GM18873 (cell line): ENCODE data around the gene CASK.

Experiments
- ATAC-seq: cut with Tn5 transposase; IDR thresholded peaks from one replicate; pipeline ENCODE4 v1.9.1; 2021; ENCODE audit warnings: mild to moderate bottlenecking, moderate library complexity, moderate number of reproducible peaks; ENCODE audit not compliant: unreplicated experiment, low FRiP score

The CASK gene

DNA sequence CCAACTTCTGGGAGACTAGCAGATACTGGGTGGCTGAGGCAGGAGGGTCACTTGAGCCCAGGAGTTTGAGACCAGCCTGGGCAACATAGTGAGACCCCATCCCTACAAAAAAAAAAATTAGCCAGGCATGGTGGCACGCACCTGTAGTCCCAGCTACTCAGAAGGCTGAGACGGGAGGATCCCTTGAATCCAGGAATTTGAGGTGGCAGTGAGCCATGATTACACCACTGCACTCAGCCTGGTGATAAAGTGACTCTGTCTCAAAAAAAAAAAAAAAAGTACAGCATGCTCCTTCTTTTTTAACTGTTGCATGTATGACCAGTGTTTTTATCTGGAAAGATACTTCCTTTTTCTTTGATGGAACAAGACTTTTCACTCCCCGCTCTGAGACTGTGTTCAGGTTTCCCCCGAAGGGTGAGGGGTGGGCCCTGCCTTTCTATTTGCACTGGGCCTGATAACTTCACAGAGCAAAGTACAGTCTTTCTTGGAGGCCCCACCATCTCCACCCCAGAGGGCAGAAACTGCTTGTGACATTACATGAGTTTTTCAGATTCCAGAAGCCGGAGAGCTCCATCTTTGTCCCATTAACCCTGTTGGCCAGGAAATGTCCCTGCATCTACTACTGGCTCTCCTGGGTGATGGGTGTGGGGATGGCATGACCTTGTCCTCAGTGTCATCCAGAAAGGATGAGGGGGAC is 441.1 kb downstream of the CASK start:
- ATAC-seq, result no peak

DNA sequence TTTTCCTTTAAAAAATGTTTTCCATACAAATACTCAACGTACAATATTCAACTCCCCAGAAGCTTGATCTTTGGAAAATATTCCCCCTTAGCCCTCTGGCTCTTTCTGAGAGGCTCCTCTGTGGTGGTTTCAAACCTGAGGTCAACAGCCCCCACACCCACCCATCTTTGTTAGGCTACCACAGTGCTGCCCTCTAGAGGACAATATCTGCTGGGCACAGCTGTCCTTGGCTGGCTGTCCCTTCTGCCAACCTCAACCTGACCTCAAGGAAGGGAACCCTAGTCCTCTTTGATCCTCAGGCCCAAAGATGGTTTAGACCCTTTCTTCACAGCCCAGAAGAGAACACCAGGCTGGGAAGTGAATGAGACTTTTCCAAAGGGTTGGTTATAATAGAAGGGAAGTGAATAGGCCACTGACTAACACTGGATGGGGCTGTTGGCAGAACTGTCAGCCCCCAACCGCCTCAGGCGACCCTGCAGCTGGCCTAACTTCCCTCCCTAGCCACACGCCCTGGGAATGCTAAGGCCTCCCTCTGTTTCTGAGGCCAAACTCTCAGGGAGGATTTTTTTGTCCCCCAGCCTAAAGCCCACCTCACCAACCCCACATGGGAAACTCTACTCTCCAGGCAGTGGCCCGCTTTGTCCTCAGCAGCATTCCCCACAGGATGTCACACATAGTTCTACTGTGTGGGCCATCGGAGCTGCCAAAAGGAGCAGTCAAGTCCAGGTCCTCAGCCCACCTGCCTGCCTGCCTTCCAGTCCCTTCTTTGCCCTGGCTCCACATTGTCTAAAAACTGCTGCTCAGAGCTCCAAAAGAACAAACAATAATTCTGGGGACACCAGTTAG is 441.9 kb downstream of the CASK start:
- ATAC-seq, result no peak

DNA sequence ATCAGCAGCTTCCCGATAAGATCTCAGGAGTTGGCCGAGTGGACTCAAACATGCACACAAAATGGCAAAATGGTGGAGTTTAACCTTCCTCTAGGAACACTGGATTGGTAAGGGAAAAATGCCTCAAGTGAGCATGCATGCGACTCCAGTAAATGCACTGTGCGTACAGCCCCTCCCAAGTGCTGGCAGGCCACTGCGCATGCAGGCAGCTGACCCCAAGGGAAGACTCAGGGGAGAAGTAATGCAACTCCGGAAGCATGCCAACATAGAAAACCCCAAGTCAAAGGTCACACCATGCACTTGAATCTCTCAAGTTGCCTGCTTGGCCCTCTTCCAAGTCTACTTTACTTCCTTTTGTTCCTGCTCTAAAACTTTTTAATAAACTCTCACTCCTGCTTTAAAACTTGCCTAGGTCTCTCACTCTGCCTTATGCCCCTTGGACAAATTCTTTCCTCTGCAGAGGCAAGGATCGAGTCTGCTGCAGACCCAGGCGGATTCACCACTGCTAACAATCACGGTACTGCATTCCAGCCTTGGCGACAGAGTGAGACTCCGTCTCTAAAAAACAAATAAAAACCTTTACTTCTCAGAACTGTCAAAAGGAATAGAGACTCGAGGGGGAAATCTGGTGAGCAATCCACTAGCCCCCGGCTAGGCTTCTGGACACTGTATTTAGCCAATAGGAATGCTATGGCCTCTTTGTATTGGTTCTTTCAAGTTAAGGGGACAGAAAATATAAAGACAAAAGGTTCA is 442.7 kb downstream of the CASK start:
- ATAC-seq, result no peak

DNA sequence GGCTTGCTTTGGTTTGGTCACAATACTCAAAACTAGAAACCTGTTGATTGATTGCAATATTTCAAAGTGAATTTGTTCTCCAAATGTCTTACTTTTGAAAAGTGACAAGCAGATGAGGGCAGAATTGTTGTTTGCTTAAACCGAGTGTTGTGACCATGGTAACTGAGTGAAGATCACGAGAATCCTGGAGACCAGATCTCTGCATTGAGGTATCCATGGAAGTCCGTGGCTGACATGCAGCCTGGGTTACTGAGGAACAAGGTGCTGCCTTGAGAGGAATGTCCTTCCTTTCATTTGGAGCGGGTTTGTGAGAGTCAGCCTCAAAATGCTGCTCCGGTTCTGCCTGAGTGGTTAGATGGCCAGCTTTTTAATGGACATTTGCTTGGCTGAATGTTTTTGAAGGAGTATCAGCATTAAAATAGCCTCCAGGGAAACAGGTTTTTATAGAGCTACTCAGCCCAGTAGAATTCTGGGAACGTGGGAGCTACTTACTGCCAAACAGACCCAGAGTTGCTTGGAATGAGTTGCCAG is 444.9 kb downstream of the CASK start:
- no peak for ATAC-seq

DNA sequence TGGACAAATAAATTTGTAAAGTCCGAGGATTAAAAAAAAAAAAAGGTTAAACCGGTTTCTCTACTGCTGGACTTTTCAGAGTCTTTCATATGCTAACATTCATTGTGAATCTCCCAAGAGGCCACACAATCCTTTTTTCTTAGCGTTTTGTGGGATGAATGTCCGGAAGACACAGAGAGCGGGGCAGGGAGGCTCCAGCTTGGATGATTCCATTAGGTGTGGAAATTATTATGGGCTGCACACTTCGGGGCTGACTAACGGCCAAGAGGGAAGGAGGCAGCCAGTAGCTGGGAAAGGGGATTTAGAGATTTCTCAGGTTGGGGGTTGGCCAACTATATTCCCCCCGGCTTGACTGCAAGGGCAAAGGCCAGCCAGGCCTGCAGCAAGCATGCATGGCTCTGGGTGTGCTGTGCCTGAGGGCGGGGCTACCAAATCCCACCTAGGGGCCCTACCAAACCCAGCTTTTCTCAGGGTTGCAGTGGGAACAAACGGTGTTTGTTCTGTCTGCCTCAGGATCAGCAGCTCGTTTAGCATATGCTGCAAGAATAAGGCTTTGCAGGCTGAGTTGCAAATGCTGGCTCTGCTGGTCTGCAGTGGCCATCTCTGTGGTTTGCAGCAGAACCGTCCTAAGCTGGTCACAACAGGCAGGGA is 447.6 kb downstream of the CASK start:
- ATAC-seq, result no peak

DNA sequence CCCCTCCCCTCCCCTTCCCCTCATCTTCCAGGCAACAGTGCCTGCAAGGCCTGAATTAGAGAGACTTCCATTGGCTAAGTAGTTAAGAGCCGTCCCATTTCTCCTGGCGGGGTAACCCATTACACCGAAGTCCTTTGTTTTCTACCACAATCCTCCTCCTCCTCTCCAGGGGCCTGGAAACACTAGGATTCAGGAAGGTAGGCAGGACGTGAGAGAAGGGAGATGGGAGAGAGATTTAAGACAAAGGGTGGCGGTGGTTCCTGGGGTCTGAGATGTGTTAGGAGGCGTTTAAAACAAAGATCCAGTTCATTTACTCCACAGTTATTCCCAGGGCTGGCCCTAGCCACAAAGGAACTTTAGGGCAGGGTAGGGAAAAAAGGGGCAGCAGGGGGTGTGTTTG is 448.2 kb downstream of the CASK start:
- ATAC-seq, result no peak

DNA sequence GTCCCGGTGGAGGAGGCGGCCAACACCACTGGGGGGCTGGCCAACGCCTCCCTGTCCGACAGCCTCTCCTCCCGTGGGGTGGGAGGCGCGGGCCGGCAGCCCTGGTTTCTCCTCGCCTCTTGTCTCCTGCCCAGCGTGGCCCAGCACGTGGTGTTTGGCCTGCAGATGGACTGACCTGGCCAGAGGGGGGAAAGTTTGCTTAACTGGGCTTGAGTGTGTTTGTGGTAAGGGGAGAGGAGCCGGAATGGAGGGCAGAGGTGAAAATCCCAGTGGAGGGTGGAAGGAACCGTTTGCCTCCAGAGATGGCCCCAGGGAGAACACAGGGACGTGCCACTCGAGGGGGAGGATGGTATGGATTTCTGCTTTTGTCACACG is 448.6 kb downstream of the CASK start:
- ATAC-seq, result no peak

DNA sequence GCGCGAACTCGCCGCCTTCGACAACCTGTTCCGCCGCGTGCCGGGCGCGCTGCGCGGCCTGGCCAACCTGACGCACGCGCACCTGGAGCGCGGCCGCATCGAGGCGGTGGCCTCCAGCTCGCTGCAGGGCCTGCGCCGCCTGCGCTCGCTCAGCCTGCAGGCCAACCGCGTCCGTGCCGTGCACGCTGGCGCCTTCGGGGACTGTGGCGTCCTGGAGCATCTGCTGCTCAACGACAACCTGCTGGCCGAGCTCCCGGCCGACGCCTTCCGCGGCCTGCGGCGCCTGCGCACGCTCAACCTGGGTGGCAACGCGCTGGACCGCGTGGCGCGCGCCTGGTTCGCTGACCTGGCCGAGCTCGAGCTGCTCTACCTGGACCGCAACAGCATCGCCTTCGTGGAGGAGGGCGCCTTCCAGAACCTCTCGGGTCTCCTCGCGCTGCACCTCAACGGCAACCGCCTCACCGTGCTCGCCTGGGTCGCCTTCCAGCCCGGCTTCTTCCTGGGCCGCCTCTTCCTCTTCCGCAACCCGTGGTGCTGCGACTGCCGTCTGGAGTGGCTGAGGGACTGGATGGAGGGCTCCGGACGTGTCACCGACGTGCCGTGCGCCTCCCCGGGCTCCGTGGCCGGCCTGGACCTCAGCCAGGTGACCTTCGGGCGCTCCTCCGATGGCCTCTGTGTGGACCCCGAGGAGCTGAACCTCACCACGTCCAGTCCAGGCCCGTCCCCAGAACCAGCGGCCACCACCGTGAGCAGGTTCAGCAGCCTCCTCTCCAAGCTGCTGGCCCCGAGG is 449.2 kb downstream of the CASK start:
- ATAC-seq, result no peak

DNA sequence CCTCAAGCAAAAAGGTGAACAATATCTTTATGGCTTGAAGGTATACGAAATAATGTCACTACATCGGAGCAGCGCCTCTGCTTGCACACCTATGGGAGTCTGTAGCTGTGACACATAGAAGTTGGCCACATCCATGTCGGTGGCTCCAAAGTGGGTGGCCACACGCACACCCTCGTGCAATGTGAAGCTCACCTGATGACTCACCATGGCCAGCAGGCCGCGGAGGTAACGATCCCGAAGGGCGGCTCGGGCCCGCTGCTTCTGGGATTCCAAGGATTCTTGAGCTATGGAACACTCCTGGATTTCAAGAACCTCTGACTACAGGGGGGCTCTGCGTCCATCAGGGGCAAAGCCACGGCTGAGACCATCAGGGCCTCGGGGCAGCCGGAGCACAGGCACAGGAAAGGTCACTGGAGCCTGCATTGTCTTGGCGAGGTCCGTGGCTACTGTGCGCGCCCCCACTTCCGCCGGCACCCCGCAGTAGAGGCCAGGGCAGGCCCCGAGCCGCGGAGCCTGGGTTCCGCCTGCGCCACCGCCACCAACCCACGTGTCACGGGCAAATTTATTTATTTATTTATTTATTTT is 451.0 kb downstream of the CASK start:
- no peak for ATAC-seq

DNA sequence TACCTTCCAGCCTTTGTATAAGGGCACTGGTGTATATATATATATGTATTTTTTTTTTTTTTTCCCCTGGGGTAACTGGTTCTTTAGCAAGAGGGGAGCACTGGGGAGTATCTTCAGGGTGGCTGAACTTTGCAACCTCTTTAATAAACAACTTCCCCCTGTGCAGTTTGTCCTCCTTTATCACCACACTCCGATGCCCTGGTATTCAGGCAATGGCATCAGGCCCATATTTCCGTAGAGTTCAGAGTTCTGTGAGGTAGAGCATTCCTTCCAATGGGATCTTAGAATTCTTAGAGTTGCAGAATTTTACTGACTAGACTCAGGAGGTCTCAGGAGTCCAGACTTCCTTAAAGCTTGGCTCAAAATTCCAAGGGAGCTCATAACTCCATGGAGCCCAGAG is 451.6 kb downstream of the CASK start:
- no peak for ATAC-seq

DNA sequence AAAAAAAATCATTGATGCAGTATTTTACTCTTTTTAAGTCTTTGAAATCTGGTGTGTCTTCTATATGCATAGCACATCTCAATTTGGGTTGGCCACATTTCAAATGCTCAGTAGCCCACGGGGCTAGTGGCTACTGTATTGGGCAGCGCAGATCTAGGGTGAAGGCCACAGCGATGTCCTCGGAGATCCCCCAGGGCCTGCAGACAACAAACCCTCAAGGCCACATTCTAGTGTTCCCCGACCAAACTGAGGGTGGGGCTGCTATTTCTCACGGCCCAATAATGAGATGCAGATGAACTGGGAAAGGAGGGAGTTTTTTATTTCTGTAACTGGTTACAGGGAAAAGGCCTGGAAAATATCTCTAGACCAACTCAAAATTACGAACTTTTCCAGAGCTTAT is 452.6 kb downstream of the CASK start:
- ATAC-seq, result no peak

DNA sequence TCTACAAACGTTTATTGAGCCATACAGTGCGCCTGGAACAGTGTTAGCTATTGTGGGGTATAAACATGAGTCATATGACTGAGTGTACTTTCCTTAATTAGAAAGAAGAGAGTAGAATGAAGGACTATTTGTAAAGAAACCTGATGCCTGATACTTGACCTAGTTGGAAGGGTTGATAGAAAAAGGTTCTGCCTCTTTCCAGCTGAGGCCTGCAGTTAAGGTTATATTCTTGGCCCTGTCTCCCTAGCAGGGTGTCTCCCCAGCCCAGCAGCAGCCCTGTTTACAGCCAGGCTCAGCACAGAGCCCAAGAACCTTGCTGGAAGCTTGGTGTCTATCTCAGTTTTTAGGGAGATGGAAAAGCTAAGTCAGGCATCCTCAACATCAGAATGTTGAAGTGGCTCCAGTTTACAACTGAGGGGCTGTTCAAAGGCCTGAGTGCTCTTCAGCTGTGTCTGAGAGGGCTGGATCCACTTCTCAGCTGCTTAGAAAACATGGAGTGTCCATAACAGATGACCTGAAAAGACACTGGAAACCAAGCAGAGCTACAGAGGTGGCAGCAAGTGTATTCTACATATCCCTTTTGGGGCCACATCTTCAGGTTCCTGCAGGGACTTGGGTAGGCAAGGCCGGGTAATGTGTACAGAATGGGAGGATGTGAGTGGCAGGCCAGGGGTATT is 454.6 kb downstream of the CASK start:
- no peak for ATAC-seq
